GM23248 (cell line): ENCODE data around the gene STX5.

Experiments
- EZH2 ChIP-seq: fragments of 200-600 bp; sonication (generic); IDR thresholded peaks from 2 replicates; pipeline ENCODE4 v1.6.1; 2018; ENCODE audit warnings: antibody characterized with exemption, mild to moderate bottlenecking; ENCODE audit not compliant: insufficient read depth, poor library complexity, severe bottlenecking
- EZH2phosphoT487 ChIP-seq: fragments of 200-600 bp; sonication (generic); IDR thresholded peaks from 2 replicates; pipeline ENCODE4 v1.6.1; 2018; ENCODE audit warnings: antibody characterized with exemption, moderate library complexity, mild to moderate bottlenecking, low read depth; ENCODE audit not compliant: insufficient read depth

DNA sequence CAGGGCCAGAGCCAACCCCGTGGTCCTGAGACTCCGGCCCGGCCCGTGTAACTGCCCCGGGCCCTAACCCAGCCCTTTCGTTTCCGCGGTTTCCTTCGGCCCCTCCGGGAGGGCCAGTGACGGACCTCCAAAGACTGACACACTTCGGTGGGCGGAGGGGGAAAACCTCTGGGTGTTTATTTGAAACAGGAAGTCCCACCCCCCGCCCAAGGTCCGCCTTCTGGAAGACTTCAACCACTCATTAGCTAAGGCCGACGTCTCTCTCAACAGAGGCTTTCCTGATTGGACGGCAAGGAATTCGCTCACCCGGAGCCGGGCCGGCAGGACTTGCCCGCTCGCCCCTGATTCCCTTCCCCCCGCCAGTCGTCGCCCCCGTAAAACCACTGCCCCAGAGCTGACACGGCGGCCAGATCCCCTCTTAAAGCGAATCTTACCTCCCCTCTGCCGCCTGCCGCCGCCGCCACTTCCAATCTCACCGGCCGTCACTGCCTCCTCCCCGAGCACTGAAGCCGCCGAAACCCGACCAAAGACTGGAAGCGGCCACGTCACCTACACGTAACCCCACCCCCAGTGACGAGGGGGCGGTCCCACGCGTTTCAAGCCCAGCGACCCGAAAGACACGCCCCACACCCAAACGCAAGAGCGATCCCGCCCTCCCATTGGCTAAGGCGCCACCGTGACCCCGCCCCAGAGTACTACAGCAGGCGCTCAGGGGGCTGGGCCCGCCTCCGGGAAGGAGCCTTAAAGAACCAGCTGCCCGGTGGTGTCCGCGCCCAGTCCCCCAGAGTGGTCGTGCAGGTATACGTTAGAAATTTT is at the start of gene STX5:
- TF ChIP-seq EZH2 (no peak), EZH2phosphoT487 (no peak)
